Measurements from ENCODE around the gene GRIA3.

- TF ChIP-seq POLR2A (IDR thresholded peaks at IDR 0.05; ENCODE audit: low read depth, low read length) (no peak), POLR2AphosphoS5 (IDR thresholded peaks at IDR 0.05; ENCODE audit: low read depth, low read length) (no peak), TAF1 (IDR thresholded peaks at IDR 0.05; ENCODE audit: borderline replicate concordance, low read depth, low read length) (no peak)
These were observed 208.8 kb downstream of the GRIA3 start for GRCh38 chrX:123392921-123393320.

Data from GM12892 (cell line).